Measurements from ENCODE around the gene ARHGAP44. TPM values are rescaled to one million over a fixed set of nuclear protein-coding genes. Genes with fewer than 3 reads are reported as not detected.

Gene ARHGAP44
- total and polyA plus RNA-seq, 4 donors, result 7.4 to 26.2 (median 24.3) TPM

- no peaks in the 10 kb centered on the region for H3K36me3 ChIP-seq (ENCODE audit: control insufficient read depth, insufficient read depth, low read length)
- DNase-seq (ENCODE audit: low read depth in 4 of 6, low spot score in 6 of 6), result peak in 1 of 6 donors; percentile 55
- no peaks in the 10 kb centered on the region for H3K27me3 ChIP-seq (ENCODE audit: control insufficient read depth, insufficient read depth, low read length)
- H3K9me3 ChIP-seq (ENCODE audit: control insufficient read depth, insufficient read depth, low read length), result peaks cover 2% of the 10 kb centered on the region
- H3K27ac ChIP-seq (ENCODE audit: low read depth, low read length), result no peak overlapping the region
- no CpG with 5 or more reads among the region's 3 CpGs for WGBS (ENCODE audit: insufficient coverage)
- H3K4me3 ChIP-seq (ENCODE audit: low read depth, low read length), result no peak overlapping the region
- H3K4me1 ChIP-seq (ENCODE audit: control insufficient read depth, insufficient read depth, low read length), result no peaks in the 10 kb centered on the region
These were observed 147.2 kb downstream of the ARHGAP44 start for GRCh38 chr17:12936501-12936900.

- Histone ChIP-seq H3K27ac (ENCODE audit: low read depth, low read length) (no peak overlapping the region), H3K9me3 (ENCODE audit: control insufficient read depth, insufficient read depth, low read length) (peaks cover 2% of the 10 kb centered on the region), H3K36me3 (ENCODE audit: control insufficient read depth, insufficient read depth, low read length) (peaks cover 14% of the 10 kb centered on the region), H3K4me3 (ENCODE audit: low read depth, low read length) (no peak overlapping the region), H3K27me3 (ENCODE audit: control insufficient read depth, insufficient read depth, low read length) (no peaks in the 10 kb centered on the region), H3K4me1 (ENCODE audit: control insufficient read depth, insufficient read depth, low read length) (no peaks in the 10 kb centered on the region)
- no CpG with 5 or more reads among the region's 2 CpGs for WGBS (ENCODE audit: insufficient coverage)
- no peak for DNase-seq (ENCODE audit: low read depth in 4 of 6, low spot score in 6 of 6)
These were observed 151.4 kb downstream of the ARHGAP44 start for GRCh38 chr17:12940699-12941098.

- Histone ChIP-seq H3K4me1 (ENCODE audit: control insufficient read depth, insufficient read depth, low read length) (no peaks in the 10 kb centered on the region), H3K27me3 (ENCODE audit: control insufficient read depth, insufficient read depth, low read length) (no peaks in the 10 kb centered on the region), H3K9me3 (ENCODE audit: control insufficient read depth, insufficient read depth, low read length) (no peaks in the 10 kb centered on the region), H3K36me3 (ENCODE audit: control insufficient read depth, insufficient read depth, low read length) (peaks cover 28% of the 10 kb centered on the region), H3K4me3 (ENCODE audit: low read depth, low read length) (no peak overlapping the region), H3K27ac (ENCODE audit: low read depth, low read length) (no peak overlapping the region)
- WGBS (ENCODE audit: insufficient coverage), result 97% methylated on average over 4 of the region's 4 CpGs
- no peak for DNase-seq (ENCODE audit: low read depth in 4 of 6, low spot score in 6 of 6)
These were observed 157.7 kb downstream of the ARHGAP44 start for GRCh38 chr17:12947047-12947446.

GRCh38 chr17:12952012-12952411 is 162.7 kb downstream of the ARHGAP44 start:
- Histone ChIP-seq H3K4me1 (ENCODE audit: control insufficient read depth, insufficient read depth, low read length) (no peaks in the 10 kb centered on the region), H3K4me3 (ENCODE audit: low read depth, low read length) (no peak overlapping the region), H3K9me3 (ENCODE audit: control insufficient read depth, insufficient read depth, low read length) (no peaks in the 10 kb centered on the region), H3K36me3 (ENCODE audit: control insufficient read depth, insufficient read depth, low read length) (peaks cover 44% of the 10 kb centered on the region), H3K27ac (ENCODE audit: low read depth, low read length) (no peak overlapping the region), H3K27me3 (ENCODE audit: control insufficient read depth, insufficient read depth, low read length) (no peaks in the 10 kb centered on the region)
- WGBS (ENCODE audit: insufficient coverage), result 83% methylated on average over 2 of the region's 4 CpGs
- DNase-seq (ENCODE audit: low read depth in 4 of 6, low spot score in 6 of 6), result no peak

GRCh38 chr17:12953156-12953555 is 163.9 kb downstream of the ARHGAP44 start:
- H3K27me3 ChIP-seq (ENCODE audit: control insufficient read depth, insufficient read depth, low read length), result no peaks in the 10 kb centered on the region
- H3K36me3 ChIP-seq (ENCODE audit: control insufficient read depth, insufficient read depth, low read length), result peaks cover 44% of the 10 kb centered on the region
- H3K27ac ChIP-seq (ENCODE audit: low read depth, low read length), result no peak overlapping the region
- H3K9me3 ChIP-seq (ENCODE audit: control insufficient read depth, insufficient read depth, low read length), result peaks cover 2% of the 10 kb centered on the region
- no peaks in the 10 kb centered on the region for H3K4me1 ChIP-seq (ENCODE audit: control insufficient read depth, insufficient read depth, low read length)
- WGBS (ENCODE audit: insufficient coverage), result 96% methylated on average over 12 of the region's 13 CpGs
- no peak overlapping the region for H3K4me3 ChIP-seq (ENCODE audit: low read depth, low read length)
- peak in 1 of 6 donors; percentile 65 for DNase-seq (ENCODE audit: low read depth in 4 of 6, low spot score in 6 of 6)

DNA sequence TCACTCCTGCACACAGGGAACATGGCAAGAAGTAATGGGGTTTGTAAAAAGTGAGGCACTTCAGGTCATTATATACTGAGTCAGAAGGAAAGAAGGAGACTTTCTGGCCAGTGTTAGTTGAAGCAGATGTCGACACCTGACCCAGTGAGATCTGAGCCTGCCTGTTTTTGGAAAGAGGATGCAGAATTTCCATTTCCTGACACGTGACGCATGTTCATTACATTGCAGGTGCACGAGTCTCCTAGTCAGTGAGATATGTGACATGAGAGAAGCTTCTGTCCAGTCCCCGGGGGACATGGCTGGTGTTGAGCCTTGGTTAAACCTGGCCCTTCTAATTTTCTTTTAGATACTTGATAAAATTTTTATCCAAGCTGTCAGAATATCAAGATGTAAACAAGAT is 166.2 kb downstream of the ARHGAP44 start:
- Histone ChIP-seq H3K27ac (ENCODE audit: low read depth, low read length) (no peak overlapping the region), H3K36me3 (ENCODE audit: control insufficient read depth, insufficient read depth, low read length) (peaks cover 34% of the 10 kb centered on the region), H3K9me3 (ENCODE audit: control insufficient read depth, insufficient read depth, low read length) (peaks cover 2% of the 10 kb centered on the region), H3K27me3 (ENCODE audit: control insufficient read depth, insufficient read depth, low read length) (no peaks in the 10 kb centered on the region), H3K4me1 (ENCODE audit: control insufficient read depth, insufficient read depth, low read length) (no peaks in the 10 kb centered on the region), H3K4me3 (ENCODE audit: low read depth, low read length) (no peak overlapping the region)
- 90% methylated on average over 5 of the region's 5 CpGs for WGBS (ENCODE audit: insufficient coverage)
- no peak for DNase-seq (ENCODE audit: low read depth in 4 of 6, low spot score in 6 of 6)

- H3K4me3 ChIP-seq (ENCODE audit: low read depth, low read length), result no peak overlapping the region
- no peaks in the 10 kb centered on the region for H3K27me3 ChIP-seq (ENCODE audit: control insufficient read depth, insufficient read depth, low read length)
- DNase-seq (ENCODE audit: low read depth in 4 of 6, low spot score in 6 of 6), result no peak
- 98% methylated on average over 6 of the region's 12 CpGs for WGBS (ENCODE audit: insufficient coverage)
- peaks cover 26% of the 10 kb centered on the region for H3K36me3 ChIP-seq (ENCODE audit: control insufficient read depth, insufficient read depth, low read length)
- H3K4me1 ChIP-seq (ENCODE audit: control insufficient read depth, insufficient read depth, low read length), result no peaks in the 10 kb centered on the region
- H3K9me3 ChIP-seq (ENCODE audit: control insufficient read depth, insufficient read depth, low read length), result peaks cover 2% of the 10 kb centered on the region
- no peak overlapping the region for H3K27ac ChIP-seq (ENCODE audit: low read depth, low read length)
These were observed 169.5 kb downstream of the ARHGAP44 start for GRCh38 chr17:12958786-12959185.

- H3K4me1 ChIP-seq (ENCODE audit: control insufficient read depth, insufficient read depth, low read length), result no peaks in the 10 kb centered on the region
- H3K4me3 ChIP-seq (ENCODE audit: low read depth, low read length), result no peak overlapping the region
- no peak overlapping the region for H3K27ac ChIP-seq (ENCODE audit: low read depth, low read length)
- peaks cover 22% of the 10 kb centered on the region for H3K36me3 ChIP-seq (ENCODE audit: control insufficient read depth, insufficient read depth, low read length)
- 80% methylated on average over 4 of the region's 8 CpGs for WGBS (ENCODE audit: insufficient coverage)
- no peaks in the 10 kb centered on the region for H3K27me3 ChIP-seq (ENCODE audit: control insufficient read depth, insufficient read depth, low read length)
- no peak for DNase-seq (ENCODE audit: low read depth in 4 of 6, low spot score in 6 of 6)
- H3K9me3 ChIP-seq (ENCODE audit: control insufficient read depth, insufficient read depth, low read length), result peaks cover 2% of the 10 kb centered on the region
These were observed 170.1 kb downstream of the ARHGAP44 start for GRCh38 chr17:12959441-12959840.

GRCh38 chr17:12961655-12962054 is 172.4 kb downstream of the ARHGAP44 start:
- WGBS (ENCODE audit: insufficient coverage), result 87% methylated on average over 4 of the region's 4 CpGs
- H3K4me3 ChIP-seq (ENCODE audit: low read depth, low read length), result no peak overlapping the region
- H3K27ac ChIP-seq (ENCODE audit: low read depth, low read length), result no peak overlapping the region
- H3K4me1 ChIP-seq (ENCODE audit: control insufficient read depth, insufficient read depth, low read length), result no peaks in the 10 kb centered on the region
- H3K36me3 ChIP-seq (ENCODE audit: control insufficient read depth, insufficient read depth, low read length), result peaks cover 21% of the 10 kb centered on the region
- peaks cover 2% of the 10 kb centered on the region for H3K9me3 ChIP-seq (ENCODE audit: control insufficient read depth, insufficient read depth, low read length)
- DNase-seq (ENCODE audit: low read depth in 4 of 6, low spot score in 6 of 6), result no peak
- no peaks in the 10 kb centered on the region for H3K27me3 ChIP-seq (ENCODE audit: control insufficient read depth, insufficient read depth, low read length)

GRCh38 chr17:12963505-12963904 is 174.2 kb downstream of the ARHGAP44 start:
- H3K36me3 ChIP-seq (ENCODE audit: control insufficient read depth, insufficient read depth, low read length), result peaks cover 16% of the 10 kb centered on the region

More at GRCh38 chr17:12963505-12963904, 174.2 kb downstream of the ARHGAP44 start:
- no peaks in the 10 kb centered on the region for H3K9me3 ChIP-seq (ENCODE audit: control insufficient read depth, insufficient read depth, low read length)
- no peak overlapping the region for H3K27ac ChIP-seq (ENCODE audit: low read depth, low read length)
- H3K4me1 ChIP-seq (ENCODE audit: control insufficient read depth, insufficient read depth, low read length), result no peaks in the 10 kb centered on the region
- no peak for DNase-seq (ENCODE audit: low read depth in 4 of 6, low spot score in 6 of 6)
- 75% methylated on average over 5 of the region's 7 CpGs for WGBS (ENCODE audit: insufficient coverage)
- H3K27me3 ChIP-seq (ENCODE audit: control insufficient read depth, insufficient read depth, low read length), result no peaks in the 10 kb centered on the region
- no peak overlapping the region for H3K4me3 ChIP-seq (ENCODE audit: low read depth, low read length)

Data from spinal cord (tissue), 10 donors.